ENCODE measurements around the gene ARID1A. TPM values are rescaled to one million over a fixed set of nuclear protein-coding genes. Genes with fewer than 3 reads are reported as not detected.
A peak's percentile ranks its signal among the peaks of the same experiment; 100 is the strongest.

The ARID1A gene
- total RNA-seq, 4 donors from 2014 or later = 43.4 to 72.0 (median 53.1) TPM

GRCh38 chr1:26690157-26690556 is 5.7 kb upstream of the ARID1A start:
- DNase-seq = no peak
- Histone ChIP-seq H3K36me3 (no peaks in the 10 kb centered on the region), H3K4me3 (no peak overlapping the region), H3K27ac (peak overlapping the region in 2 of 4 donors; percentile 100), H3K27me3 (no peaks in the 10 kb centered on the region), H3K4me1 (peaks cover 13 to 39% (median 30%) of the 10 kb centered on the region in 4 donors), H3K9me3 (no peaks in the 10 kb centered on the region)
- in situ Hi-C loops (cut with MboI; ENCODE audit: low pct_ligation_motif_present in 1 of 4, low pct_unique_long_range_greater_than_20kb in 1 of 4, low sequenced_read_pairs in 3 of 4) = loop anchor here (10.0 to 25.0 kb wide), 2 partner anchors 95 to 97 kb away; partner anchors contain the start of gene PIGV (in 4 of the 4)
- intact Hi-C loops (cut with DNase I; ENCODE audit: low total_unique reads) = loop anchor here (5.0 kb wide), 1 partner anchor 97 kb away; the partner anchor contains the start of gene PIGV
- WGBS, 2 donors (ENCODE audit: low coverage in 1 of 2) = 40 to 64% methylated on average over 2 of the region's 2 CpGs
- TF ChIP-seq POLR2AphosphoS5 (IDR thresholded peaks at IDR 0.05) (no peak), EP300 (IDR thresholded peaks at IDR 0.05; ENCODE audit: low read depth) (no peak), POLR2A (IDR thresholded peaks at IDR 0.05) (no peak), CTCF (IDR thresholded peaks at IDR 0.05) (no peak)

- TF ChIP-seq POLR2A (IDR thresholded peaks at IDR 0.05) (no peak), CTCF (IDR thresholded peaks at IDR 0.05) (no peak), EP300 (IDR thresholded peaks at IDR 0.05; ENCODE audit: low read depth) (no peak), POLR2AphosphoS5 (IDR thresholded peaks at IDR 0.05) (no peak)
- intact Hi-C loops (cut with DNase I; ENCODE audit: low total_unique reads) (loop anchor here (5.0 kb wide), 1 partner anchor 97 kb away; the partner anchor contains the start of gene PIGV), in situ Hi-C loops (cut with MboI; ENCODE audit: low pct_ligation_motif_present in 1 of 4, low pct_unique_long_range_greater_than_20kb in 1 of 4, low sequenced_read_pairs in 3 of 4) (loop anchor here (10.0 to 25.0 kb wide), 2 partner anchors 94 to 97 kb away; partner anchors contain the start of gene PIGV (in 4 of the 4))
- Histone ChIP-seq H3K27ac (peak overlapping the region in 2 of 4 donors; percentile 100), H3K27me3 (no peaks in the 10 kb centered on the region), H3K4me3 (no peak overlapping the region), H3K9me3 (no peaks in the 10 kb centered on the region), H3K4me1 (peaks cover 13 to 40% (median 31%) of the 10 kb centered on the region in 4 donors), H3K36me3 (no peaks in the 10 kb centered on the region)
- no peak for DNase-seq
Measured at GRCh38 chr1:26690576-26691031, 5.2 kb upstream of the ARID1A start.

- H3K27ac ChIP-seq = peak overlapping the region; percentile 98 to 100 (median 100)
- 0 to 1% methylated on average over 2 to 30 of the region's 30 CpGs for WGBS, 2 donors (ENCODE audit: low coverage in 1 of 2)
- in situ Hi-C loops (cut with MboI; ENCODE audit: low pct_ligation_motif_present in 1 of 4, low pct_unique_long_range_greater_than_20kb in 1 of 4, low sequenced_read_pairs in 3 of 4) (loop anchor here (10.0 to 25.0 kb wide), 2 partner anchors 92 to 95 kb away; partner anchors contain the start of gene PIGV (in 4 of the 4)), intact Hi-C loops (cut with DNase I; ENCODE audit: low total_unique reads) (loop anchor here (5.0 kb wide), 1 partner anchor 95 kb away; the partner anchor contains the start of gene PIGV)
- H3K4me3 ChIP-seq = peak overlapping the region; percentile 36 to 64 (median 46)
- H3K9me3 ChIP-seq = no peaks in the 10 kb centered on the region
- H3K36me3 ChIP-seq = no peaks in the 10 kb centered on the region
- TF ChIP-seq POLR2AphosphoS5 (IDR thresholded peaks at IDR 0.05) = peak; percentile 90 to 95 (median 93)
- no peak for TF ChIP-seq EP300 (IDR thresholded peaks at IDR 0.05; ENCODE audit: low read depth)
- TF ChIP-seq CTCF (IDR thresholded peaks at IDR 0.05) = peak in 2 of 5 experiments; percentile 10 to 19
- TF ChIP-seq POLR2A (IDR thresholded peaks at IDR 0.05) = peak; percentile 88
- peaks cover 13 to 40% (median 31%) of the 10 kb centered on the region in 4 donors for H3K4me1 ChIP-seq
- H3K27me3 ChIP-seq = no peaks in the 10 kb centered on the region
- DNase-seq = peak; percentile 90
Measured at GRCh38 chr1:26692211-26692792, 3.5 kb upstream of the ARID1A start.

- Histone ChIP-seq H3K36me3 (no peaks in the 10 kb centered on the region), H3K9me3 (no peaks in the 10 kb centered on the region), H3K27me3 (no peaks in the 10 kb centered on the region), H3K4me1 (peaks cover 13 to 40% (median 31%) of the 10 kb centered on the region in 4 donors), H3K4me3 (peak overlapping the region; percentile 36 to 64 (median 46)), H3K27ac (peak overlapping the region; percentile 98 to 100 (median 100))
- WGBS, 2 donors (ENCODE audit: low coverage in 1 of 2) = 1% methylated on average over 34 of the region's 34 CpGs; no CpG with 5 or more reads in 1 of the 2 donors
- in situ Hi-C loops (cut with MboI; ENCODE audit: low pct_ligation_motif_present in 1 of 4, low pct_unique_long_range_greater_than_20kb in 1 of 4, low sequenced_read_pairs in 3 of 4) = loop anchor here (10.0 to 25.0 kb wide), 2 partner anchors 92 to 94 kb away; partner anchors contain the start of gene PIGV (in 4 of the 4)
- TF ChIP-seq POLR2AphosphoS5 (IDR thresholded peaks at IDR 0.05) (peak; percentile 57 to 83 (median 78)), EP300 (IDR thresholded peaks at IDR 0.05; ENCODE audit: low read depth) (no peak), POLR2A (IDR thresholded peaks at IDR 0.05) (peak; percentile 11)
- DNase-seq = peak; percentile 97
- intact Hi-C loops (cut with DNase I; ENCODE audit: low total_unique reads) = loop anchor here (5.0 kb wide), 1 partner anchor 94 kb away; the partner anchor contains the start of gene PIGV
Measured at GRCh38 chr1:26692793-26693490, 2.9 kb upstream of the ARID1A start.
